SK-N-SH (cell line): ENCODE data around the gene NPHS1. TPM values are rescaled to one million over a fixed set of nuclear protein-coding genes. Genes with fewer than 3 reads are reported as not detected.
"Not testable (repeated sequence)": the region's sequence is repeated elsewhere in the genome, so short reads cannot be mapped to it uniquely, and the experiment has no call there.

ENCODE experiments used
- CTCF ChIA-PET: fragments of 300-600, 350-600 bp; formaldehyde crosslinking; extraction: SDS; loops from one replicate; lab custom pipeline; 2021; lab: Yijun Ruan, JAX
- POLR2A ChIA-PET: fragments of 350-600 bp; sonication (Branson Sonifier 250); formaldehyde crosslinking; extraction: SDS; loops from one replicate; lab custom pipeline; 2020; ENCODE audit warnings: antibody characterized with exemption, inconsistent platforms; lab: Yijun Ruan, JAX
- DNase-seq: peaks from one replicate; pipeline ENCODE4 v3.0.0; 2012
- H2AFZ ChIP-seq: fragments of 200-600 bp; sonication (generic); 2 replicates; pipeline ENCODE4 v1.8.1; 2016; ENCODE audit warnings: antibody characterized with exemption, mild to moderate bottlenecking, low read depth
- H3F3A ChIP-seq: fragments of 200-600 bp; sonication (generic); replicated peaks from 2 replicates; pipeline ENCODE3; 2016; ENCODE audit warnings: antibody characterized with exemption, mild to moderate bottlenecking; ENCODE audit not compliant: insufficient read depth
- H3K27ac ChIP-seq, 2 experiments: fragments of 200-500 bp in 1 of 2; fragments of 200-600 bp in 1 of 2; sonication (Bioruptor generic) in 1 of 2; sonication (generic), shearing (Covaris generic) in 1 of 2; 2 replicates each; pipeline versions ENCODE4 v1.5.1 to v1.6.1; 2014 to 2016; ENCODE audit warnings: low read depth in 2 of 2, inconsistent platforms in 1 of 2, low read length in 1 of 2, mild to moderate bottlenecking in 1 of 2, mixed read lengths in 1 of 2
- H3K27me3 ChIP-seq: fragments of 200-600 bp; sonication (generic), shearing (Covaris generic); 2 replicates; pipeline ENCODE4 v1.6.1; 2016; ENCODE audit warnings: mixed run types; ENCODE audit not compliant: insufficient read depth
- H3K36me3 ChIP-seq, 2 experiments: fragments of 200-500 bp in 1 of 2; fragments of 200-600 bp in 1 of 2; sonication (Bioruptor generic) in 1 of 2; sonication (generic) in 1 of 2; replicated peaks in 1 of 2; 2 replicates each; pipeline versions ENCODE3 to v1.5.1; 2014 to 2016; ENCODE audit warnings: low read length in 1 of 2, mild to moderate bottlenecking in 1 of 2; ENCODE audit not compliant: insufficient read depth in 2 of 2, control insufficient read depth in 1 of 2
- H3K4me1 ChIP-seq, 2 experiments: fragments of 200-500 bp in 1 of 2; fragments of 200-600 bp in 1 of 2; sonication (Bioruptor generic) in 1 of 2; sonication (generic), shearing (Covaris generic) in 1 of 2; 2 replicates each; pipeline versions ENCODE4 v1.5.1 to v1.6.1; 2014 to 2016; ENCODE audit warnings: low read depth in 1 of 2, low read length in 1 of 2, mixed run types in 1 of 2; ENCODE audit not compliant: insufficient read depth in 2 of 2, control insufficient read depth in 1 of 2
- H3K4me2 ChIP-seq: fragments of 200-600 bp; sonication (generic), shearing (Covaris generic); 2 replicates; pipeline ENCODE4 v1.6.1; 2017; ENCODE audit warnings: mixed run types
- H3K4me3 ChIP-seq, 2 experiments: fragments of 200-500 bp in 1 of 2; fragments of 200-600 bp in 1 of 2; sonication (Bioruptor generic) in 1 of 2; sonication (generic), shearing (Covaris generic) in 1 of 2; 2 replicates each; pipeline versions ENCODE4 v1.5.1 to v1.8.1; 2014 to 2016; ENCODE audit warnings: low read depth in 2 of 2, inconsistent platforms in 1 of 2, low read length in 1 of 2, mild to moderate bottlenecking in 1 of 2, mixed read lengths in 1 of 2, moderate library complexity in 1 of 2
- H3K79me2 ChIP-seq: fragments of 200-600 bp; sonication (generic); 2 replicates; pipeline ENCODE4 v1.8.1; 2017; ENCODE audit warnings: mild to moderate bottlenecking; ENCODE audit not compliant: insufficient read depth
- H3K9ac ChIP-seq: fragments of 200-600 bp; sonication (generic); 2 replicates; pipeline ENCODE4 v1.6.1; 2017; ENCODE audit warnings: mixed run types
- H3K9me2 ChIP-seq: fragments of 200-600 bp; sonication (generic); 2 replicates; pipeline ENCODE4 v1.6.1; 2017; ENCODE audit warnings: mixed run types
- H3K9me3 ChIP-seq: fragments of 200-600 bp; sonication (generic); 2 replicates; pipeline ENCODE4 v1.6.1; 2017; ENCODE audit warnings: mixed run types, mild to moderate bottlenecking, moderate library complexity
- H4K20me1 ChIP-seq: fragments of 200-600 bp; sonication (generic); 2 replicates; pipeline ENCODE4 v1.6.1; 2017; ENCODE audit warnings: mild to moderate bottlenecking, mixed run types; ENCODE audit not compliant: insufficient read depth
- CTCF ChIP-seq: fragments of 200-600 bp; sonication (generic); IDR thresholded peaks from 2 replicates; pipeline ENCODE4 v1.6.1; 2017; ENCODE audit warnings: antibody characterized with exemption, mild to moderate bottlenecking, moderate library complexity
- ELF1 ChIP-seq: IDR thresholded peaks from 2 replicates; pipeline ENCODE4 v1.4.0; 2012
- EP300 ChIP-seq, 2 experiments: IDR thresholded peaks; 2 replicates each; pipeline versions ENCODE4 v1.4.0 to v1.6.1; 2012; ENCODE audit warnings: borderline replicate concordance in 1 of 2, low read depth in 1 of 2, low read length in 1 of 2
- GABPA ChIP-seq: IDR thresholded peaks from 2 replicates; pipeline ENCODE4 v1.4.0; 2012; ENCODE audit warnings: low read depth, mild to moderate bottlenecking
- GATA2 ChIP-seq: sonication (generic); formaldehyde crosslinking; IDR thresholded peaks from 2 replicates; pipeline ENCODE4 v1.5.0; 2020; ENCODE audit warnings: mild to moderate bottlenecking, missing genetic modification reagents
- MAX ChIP-seq: IDR thresholded peaks from 2 replicates; pipeline ENCODE4 v1.4.0; 2012; ENCODE audit warnings: low read depth
- MEF2A ChIP-seq: IDR thresholded peaks from 2 replicates; pipeline ENCODE4 v1.4.0; 2012; ENCODE audit warnings: low read depth, borderline replicate concordance
- NRF1 ChIP-seq: IDR thresholded peaks from 2 replicates; pipeline ENCODE4 v1.6.1; 2012; ENCODE audit warnings: low read depth, mild to moderate bottlenecking, low read length
- RAD21 ChIP-seq: IDR thresholded peaks from 2 replicates; pipeline ENCODE4 v1.6.1; 2012; ENCODE audit warnings: mild to moderate bottlenecking, low read length
- RCOR1 ChIP-seq: fragments of 150-350 bp; IDR thresholded peaks from 2 replicates; pipeline ENCODE4 v1.6.1; 2017; ENCODE audit warnings: antibody characterized with exemption, low read length
- REST ChIP-seq: IDR thresholded peaks from 2 replicates; pipeline ENCODE4 v1.6.1; 2012; ENCODE audit warnings: mild to moderate bottlenecking, low read depth, low read length, moderate library complexity
- SIN3A ChIP-seq: IDR thresholded peaks from 2 replicates; pipeline ENCODE4 v1.6.1; 2012; ENCODE audit warnings: low read depth, mild to moderate bottlenecking, low read length, moderate library complexity, borderline replicate concordance
- TAF1 ChIP-seq: IDR thresholded peaks from 2 replicates; pipeline ENCODE4 v1.6.1; 2012; ENCODE audit warnings: low read depth, mild to moderate bottlenecking, low read length, moderate library complexity, borderline replicate concordance
- YY1 ChIP-seq: IDR thresholded peaks from 2 replicates; pipeline ENCODE4 v1.4.0; 2012; ENCODE audit warnings: low read depth, mild to moderate bottlenecking
- WGBS: methylation state at CpG from one replicate; pipeline ENCODE4 v1.1.6; 2017; ENCODE audit warnings: low lambda C conversion rate; 5-methylcytosine and 5-hydroxymethylcytosine counted together
- polyA plus RNA-seq, 3 experiments: library from polyadenylated mRNA; depleted of rRNA; stranded (reverse); fragments of >200 nt; gene quantifications; 2 replicates each; pipeline ENCODE4 v1.2.3, GENCODE V29; 2012
- TF ChIP-seq, protein P1 (sequence below): IDR thresholded peaks from 2 replicates; pipeline ENCODE4 v1.4.0; 2012; ENCODE audit warnings: low read depth, borderline replicate concordance

The NPHS1 gene
- polyA plus RNA-seq, 1 of the 3 experiments (the other 2 are of a cell fraction): not detected

DNA sequence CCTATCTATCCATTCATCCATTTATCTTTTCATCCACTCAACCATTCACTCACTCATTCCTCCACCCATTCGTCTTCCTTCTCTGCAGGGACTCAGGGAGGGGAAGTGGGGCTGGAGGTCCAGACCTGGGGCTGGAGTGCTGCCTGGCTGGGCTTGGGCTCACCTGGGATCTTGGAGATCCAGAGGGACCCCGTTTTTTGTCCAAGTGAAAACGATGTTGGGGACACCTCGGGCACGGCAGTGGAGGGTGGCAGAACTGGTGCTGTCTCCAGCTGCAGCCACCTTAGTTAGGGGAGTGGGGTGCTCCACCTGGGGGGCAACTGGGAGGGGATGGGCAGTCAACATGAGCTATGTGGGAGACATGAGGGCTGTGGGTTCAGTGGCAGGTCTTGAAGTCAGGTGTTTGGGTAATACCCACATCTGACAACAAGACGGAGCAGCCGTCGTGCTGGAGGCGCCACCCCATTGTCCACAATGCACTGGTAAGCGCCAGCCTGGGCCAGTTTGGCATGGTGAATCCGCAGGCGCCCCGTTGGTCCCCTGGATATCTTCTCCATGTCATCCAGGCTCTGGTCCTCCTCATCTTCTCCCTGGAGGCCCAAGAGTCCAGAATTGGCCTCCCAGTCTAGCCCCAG is 10.2 kb downstream of the NPHS1 start:
- Histone ChIP-seq H3K4me1 (peaks cover 0 to 8% of the 10 kb centered on the region in 2 experiments; a peak in 1 of 4 replicates), H3K9me3 (no peaks in the 10 kb centered on the region), H4K20me1 (no peaks in the 10 kb centered on the region), H3K79me2 (no peaks in the 10 kb centered on the region), H3K9me2 (no peaks in the 10 kb centered on the region), H3K4me2 (no peak overlapping the region), H3K9ac (no peak overlapping the region), H3K36me3 (no peaks in the 10 kb centered on the region), H3F3A (no peaks in the 10 kb centered on the region), H3K27me3 (peaks cover 38% of the 10 kb centered on the region), H3K27ac (no peak overlapping the region), H2AFZ (no peak overlapping the region), H3K4me3 (no peak overlapping the region)
- POLR2A ChIA-PET: no interaction called here
- WGBS: 43% methylated on average over 8 of the region's 13 CpGs
- CTCF ChIA-PET: no interaction called here
- TF ChIP-seq GATA2 (no peak), MAX (no peak), RAD21 (no peak), EP300 (IDR thresholded peaks at IDR 0.05; ENCODE audit: borderline replicate concordance in 1 of 2, low read depth in 1 of 2, low read length in 1 of 2) (no peak), ELF1 (no peak), REST (no peak), SIN3A (no peak), TAF1 (no peak), GABPA (no peak), YY1 (no peak), MEF2A (no peak), NRF1 (no peak), RCOR1 (no peak), CTCF (no peak)
- TF ChIP-seq, protein P1, sequence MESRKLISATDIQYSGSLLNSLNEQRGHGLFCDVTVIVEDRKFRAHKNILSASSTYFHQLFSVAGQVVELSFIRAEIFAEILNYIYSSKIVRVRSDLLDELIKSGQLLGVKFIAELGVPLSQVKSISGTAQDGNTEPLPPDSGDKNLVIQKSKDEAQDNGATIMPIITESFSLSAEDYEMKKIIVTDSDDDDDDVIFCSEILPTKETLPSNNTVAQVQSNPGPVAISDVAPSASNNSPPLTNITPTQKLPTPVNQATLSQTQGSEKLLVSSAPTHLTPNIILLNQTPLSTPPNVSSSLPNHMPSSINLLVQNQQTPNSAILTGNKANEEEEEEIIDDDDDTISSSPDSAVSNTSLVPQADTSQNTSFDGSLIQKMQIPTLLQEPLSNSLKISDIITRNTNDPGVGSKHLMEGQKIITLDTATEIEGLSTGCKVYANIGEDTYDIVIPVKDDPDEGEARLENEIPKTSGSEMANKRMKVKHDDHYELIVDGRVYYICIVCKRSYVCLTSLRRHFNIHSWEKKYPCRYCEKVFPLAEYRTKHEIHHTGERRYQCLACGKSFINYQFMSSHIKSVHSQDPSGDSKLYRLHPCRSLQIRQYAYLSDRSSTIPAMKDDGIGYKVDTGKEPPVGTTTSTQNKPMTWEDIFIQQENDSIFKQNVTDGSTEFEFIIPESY: no peak
- DNase-seq: no peak

GRCh38 chr19:35836096-35836495 is 16.2 kb downstream of the NPHS1 start:
- 2% methylated on average over 11 of the region's 11 CpGs for WGBS
- ChIA-PET POLR2A (interaction anchor here (1.6 kb wide), 1 partner anchor 32 kb away, joined by 4 read pairs; the partner anchor contains the start of gene APLP1), CTCF (interaction anchor here (0.6 to 1.2 kb wide), 2 partner anchors 16 to 1129 kb away, joined by 4 to 5 read pairs; no protein-coding TSS in a partner anchor)

More at GRCh38 chr19:35836096-35836495, 16.2 kb downstream of the NPHS1 start:
- not testable (repeated sequence) for H3K36me3 ChIP-seq, H2AFZ ChIP-seq, H3K9me2 ChIP-seq, H3K9me3 ChIP-seq, H3K27ac ChIP-seq, H3K79me2 ChIP-seq, H3F3A ChIP-seq, H3K4me1 ChIP-seq, H4K20me1 ChIP-seq, H3K4me3 ChIP-seq, H3K4me2 ChIP-seq, H3K9ac ChIP-seq, DNase-seq
- H3K27me3 ChIP-seq: peaks cover 35% of the 10 kb centered on the region
